T-helper 2 cell treated with Interferon-gamma antibody and Interleukin-4, amounts not matched to agents 5 μg/mL and 100 μg/mL, for 36 hours (primary cell): ENCODE data around the gene KRTAP12-1.
"Not testable (repeated sequence)": the region's sequence is repeated elsewhere in the genome, so short reads cannot be mapped to it uniquely, and the experiment has no call there.

ENCODE experiments used
- DNase-seq: peaks from one replicate; pipeline ENCODE4 v3.0.0; 2021; ENCODE audit warnings: low spot score
- H3K27ac Mint-ChIP-seq: one replicate; pipeline ENCODE4 v1.8.0; 2021; ENCODE audit warnings: mild to moderate bottlenecking, mixed read lengths
- H3K27me3 Mint-ChIP-seq: one replicate; pipeline ENCODE4 v1.8.0; 2021; ENCODE audit warnings: low read depth, mixed read lengths
- H3K36me3 Mint-ChIP-seq: one replicate; pipeline ENCODE4 v1.8.0; 2021; ENCODE audit warnings: low read depth, mixed read lengths
- H3K4me1 Mint-ChIP-seq: one replicate; pipeline ENCODE4 v1.8.0; 2021; ENCODE audit warnings: low read depth, mixed read lengths
- H3K4me3 Mint-ChIP-seq: one replicate; pipeline ENCODE4 v1.8.0; 2022; ENCODE audit warnings: mild to moderate bottlenecking, moderate library complexity, mixed read lengths
- H3K9me3 Mint-ChIP-seq: one replicate; pipeline ENCODE4 v1.8.0; 2021; ENCODE audit warnings: mixed read lengths

The KRTAP12-1 gene

GRCh38 chr21:44644878-44645277 is 37.1 kb downstream of the KRTAP12-1 start:
- Mint-ChIP-seq H3K9me3 (peaks cover 52% of the 10 kb centered on the region), H3K36me3 (peaks cover 7% of the 10 kb centered on the region), H3K27ac (no peak overlapping the region), H3K4me3 (no peak overlapping the region), H3K4me1 (no peaks in the 10 kb centered on the region), H3K27me3 (peaks cover 3% of the 10 kb centered on the region)
- no peak for DNase-seq

- Mint-ChIP-seq H3K4me3 (no peak overlapping the region), H3K4me1 (no peaks in the 10 kb centered on the region), H3K36me3 (peaks cover 7% of the 10 kb centered on the region), H3K27ac (no peak overlapping the region), H3K9me3 (peaks cover 54% of the 10 kb centered on the region), H3K27me3 (peaks cover 3% of the 10 kb centered on the region)
- no peak for DNase-seq
Measured at GRCh38 chr21:44643741-44644310, 38.1 kb downstream of the KRTAP12-1 start.

GRCh38 chr21:44640761-44641160 is 41.2 kb downstream of the KRTAP12-1 start:
- no peak for DNase-seq
- Mint-ChIP-seq H3K4me1 (no peaks in the 10 kb centered on the region), H3K9me3 (peaks cover 47% of the 10 kb centered on the region), H3K27me3 (peaks cover 3% of the 10 kb centered on the region), H3K4me3 (no peak overlapping the region), H3K36me3 (peaks cover 7% of the 10 kb centered on the region), H3K27ac (no peak overlapping the region)

GRCh38 chr21:44639331-44639655 is 42.7 kb downstream of the KRTAP12-1 start:
- H3K36me3 Mint-ChIP-seq, result peaks cover 7% of the 10 kb centered on the region
- H3K27me3 Mint-ChIP-seq, result peaks cover 3% of the 10 kb centered on the region
- no peak overlapping the region for H3K4me3 Mint-ChIP-seq
- no peak overlapping the region for H3K27ac Mint-ChIP-seq
- no peaks in the 10 kb centered on the region for H3K4me1 Mint-ChIP-seq
- no peak for DNase-seq
- peaks cover 37% of the 10 kb centered on the region for H3K9me3 Mint-ChIP-seq

GRCh38 chr21:44638506-44639330 is 43.2 kb downstream of the KRTAP12-1 start:
- not testable (repeated sequence) for H3K4me1 Mint-ChIP-seq, H3K27ac Mint-ChIP-seq, H3K27me3 Mint-ChIP-seq, H3K4me3 Mint-ChIP-seq, H3K36me3 Mint-ChIP-seq, DNase-seq
- peaks cover 33% of the 10 kb centered on the region for H3K9me3 Mint-ChIP-seq

GRCh38 chr21:44637851-44638348 is 44.1 kb downstream of the KRTAP12-1 start:
- not testable (repeated sequence) for H3K27me3 Mint-ChIP-seq, H3K4me3 Mint-ChIP-seq, H3K36me3 Mint-ChIP-seq, H3K4me1 Mint-ChIP-seq, H3K27ac Mint-ChIP-seq, DNase-seq
- H3K9me3 Mint-ChIP-seq, result peaks cover 33% of the 10 kb centered on the region

GRCh38 chr21:44637018-44637850 is 44.7 kb downstream of the KRTAP12-1 start, which contains the start of gene KRTAP10-10:
TSS of gene KRTAP10-10 (plus strand) at chr21:44637356. CDS start at chr21:44637418, 62 bp downstream.
- Mint-ChIP-seq H3K27me3 (peaks cover 5% of the 10 kb centered on the region), H3K4me1 (no peaks in the 10 kb centered on the region), H3K27ac (no peak within 1 kb of the TSS), H3K9me3 (peaks cover 33% of the 10 kb centered on the region), H3K4me3 (no peak within 1 kb of the TSS), H3K36me3 (peaks cover 2% of the 10 kb centered on the region)
- DNase-seq, result no peak

GRCh38 chr21:44636209-44637017 is 45.5 kb downstream of the KRTAP12-1 start:
- no peak overlapping the region for H3K4me3 Mint-ChIP-seq
- peaks cover 7% of the 10 kb centered on the region for H3K27me3 Mint-ChIP-seq
- H3K27ac Mint-ChIP-seq, result no peak overlapping the region
- no peak for DNase-seq
- H3K4me1 Mint-ChIP-seq, result no peaks in the 10 kb centered on the region
- peaks cover 35% of the 10 kb centered on the region for H3K9me3 Mint-ChIP-seq
- peaks cover 5% of the 10 kb centered on the region for H3K36me3 Mint-ChIP-seq

GRCh38 chr21:44632067-44632466 is 49.9 kb downstream of the KRTAP12-1 start:
- H3K27ac Mint-ChIP-seq, result no peak overlapping the region

More at GRCh38 chr21:44632067-44632466, 49.9 kb downstream of the KRTAP12-1 start:
- Mint-ChIP-seq H3K4me1 (peaks cover 6% of the 10 kb centered on the region), H3K4me3 (no peak overlapping the region), H3K27me3 (peaks cover 4% of the 10 kb centered on the region), H3K9me3 (peaks cover 38% of the 10 kb centered on the region), H3K36me3 (peaks cover 10% of the 10 kb centered on the region)
- DNase-seq, result no peak
